Measurements from ENCODE around the gene PET117. TPM values are rescaled to one million over a fixed set of nuclear protein-coding genes. Genes with fewer than 3 reads are reported as not detected.
A peak's percentile ranks its signal among the peaks of the same experiment; 100 is the strongest.

PET117 gene
- total RNA-seq, 1 donor from 2014 or later: 13.7 TPM

GRCh38 chr20:18133962-18134361 is 3.7 kb upstream of the PET117 start:
- peaks cover 4% of the 10 kb centered on the region for H3K27me3 Mint-ChIP-seq (ENCODE audit: unreplicated experiment)
- H3K36me3 Mint-ChIP-seq (ENCODE audit: unreplicated experiment): no peaks in the 10 kb centered on the region
- H3K27ac Mint-ChIP-seq (ENCODE audit: unreplicated experiment): no peak overlapping the region
- no peak overlapping the region for H3K4me3 Mint-ChIP-seq (ENCODE audit: unreplicated experiment)
- peaks cover 8% of the 10 kb centered on the region for H3K9me3 Mint-ChIP-seq (ENCODE audit: unreplicated experiment)
- H3K4me1 Mint-ChIP-seq (ENCODE audit: low read depth, unreplicated experiment): peaks cover 7% of the 10 kb centered on the region
- no peak for TF ChIP-seq CTCF (IDR thresholded peaks at IDR 0.05; ENCODE audit: partially characterized antibody, unreplicated experiment)
- no peak for DNase-seq

- DNase-seq: no peak
- no peak for TF ChIP-seq CTCF (IDR thresholded peaks at IDR 0.05; ENCODE audit: partially characterized antibody, unreplicated experiment)
- H3K4me3 Mint-ChIP-seq (ENCODE audit: unreplicated experiment): peak overlapping the region; percentile 82
- peak overlapping the region; percentile 23 for H3K27ac Mint-ChIP-seq (ENCODE audit: unreplicated experiment)
- H3K36me3 Mint-ChIP-seq (ENCODE audit: unreplicated experiment): no peaks in the 10 kb centered on the region
- peaks cover 4% of the 10 kb centered on the region for H3K27me3 Mint-ChIP-seq (ENCODE audit: unreplicated experiment)
- H3K4me1 Mint-ChIP-seq (ENCODE audit: low read depth, unreplicated experiment): peaks cover 18% of the 10 kb centered on the region
- H3K9me3 Mint-ChIP-seq (ENCODE audit: unreplicated experiment): peaks cover 9% of the 10 kb centered on the region
These were observed 561 bp downstream of the PET117 start for GRCh38 chr20:18138266-18138582.

- H3K4me3 Mint-ChIP-seq (ENCODE audit: unreplicated experiment): peak overlapping the region; percentile 82
- no peak for DNase-seq
- H3K27me3 Mint-ChIP-seq (ENCODE audit: unreplicated experiment): peaks cover 3% of the 10 kb centered on the region
- TF ChIP-seq CTCF (IDR thresholded peaks at IDR 0.05; ENCODE audit: partially characterized antibody, unreplicated experiment): no peak
- peaks cover 18% of the 10 kb centered on the region for H3K4me1 Mint-ChIP-seq (ENCODE audit: low read depth, unreplicated experiment)
- peak overlapping the region; percentile 23 for H3K27ac Mint-ChIP-seq (ENCODE audit: unreplicated experiment)
- peaks cover 9% of the 10 kb centered on the region for H3K9me3 Mint-ChIP-seq (ENCODE audit: unreplicated experiment)
- no peaks in the 10 kb centered on the region for H3K36me3 Mint-ChIP-seq (ENCODE audit: unreplicated experiment)
These were observed 1.2 kb downstream of the PET117 start for GRCh38 chr20:18138639-18139583.

GRCh38 chr20:18139832-18140231 is 2.2 kb downstream of the PET117 start:
- Mint-ChIP-seq H3K4me1 (ENCODE audit: low read depth, unreplicated experiment) (peaks cover 18% of the 10 kb centered on the region), H3K9me3 (ENCODE audit: unreplicated experiment) (peaks cover 9% of the 10 kb centered on the region), H3K27me3 (ENCODE audit: unreplicated experiment) (peaks cover 3% of the 10 kb centered on the region), H3K4me3 (ENCODE audit: unreplicated experiment) (peak overlapping the region; percentile 14), H3K36me3 (ENCODE audit: unreplicated experiment) (no peaks in the 10 kb centered on the region), H3K27ac (ENCODE audit: unreplicated experiment) (peak overlapping the region; percentile 19)
- no peak for TF ChIP-seq CTCF (IDR thresholded peaks at IDR 0.05; ENCODE audit: partially characterized antibody, unreplicated experiment)
- no peak for DNase-seq

- Mint-ChIP-seq H3K9me3 (ENCODE audit: unreplicated experiment) (peaks cover 2% of the 10 kb centered on the region), H3K4me3 (ENCODE audit: unreplicated experiment) (no peak overlapping the region), H3K27ac (ENCODE audit: unreplicated experiment) (no peak overlapping the region), H3K36me3 (ENCODE audit: unreplicated experiment) (no peaks in the 10 kb centered on the region), H3K4me1 (ENCODE audit: low read depth, unreplicated experiment) (peaks cover 5% of the 10 kb centered on the region), H3K27me3 (ENCODE audit: unreplicated experiment) (no peaks in the 10 kb centered on the region)
- no peak for DNase-seq
- TF ChIP-seq CTCF (IDR thresholded peaks at IDR 0.05; ENCODE audit: partially characterized antibody, unreplicated experiment): no peak
These were observed 7.0 kb downstream of the PET117 start for GRCh38 chr20:18144541-18145099.

Measured in glutamatergic neuron (in vitro differentiated cells).